B cell (primary cell): ENCODE measurements around the gene RTP4. TPM values are rescaled to one million over a fixed set of nuclear protein-coding genes. Genes with fewer than 3 reads are reported as not detected.

Experiments used
- ATAC-seq: fragments of 200-7000 bp; cut with Tn5 transposase; one replicate; pipeline ENCODE4 v1.10.0; 2021; ENCODE audit warnings: low read depth, mild to moderate bottlenecking, moderate number of reproducible peaks, moderate library complexity
- CTCF ChIA-PET: fragments of 350-600 bp; sonication (Branson Sonifier 250); formaldehyde crosslinking; loops from one replicate; lab custom pipeline; 2021; ENCODE audit warnings: antibody characterized with exemption, inconsistent platforms; lab: Charles Lee
- POLR2A ChIA-PET: fragments of 350-600 bp; sonication (Branson Sonifier 250); formaldehyde crosslinking; loops from one replicate; lab custom pipeline; 2021; ENCODE audit warnings: antibody characterized with exemption; lab: Charles Lee
- DNase-seq: peaks from one replicate; pipeline ENCODE4 v3.0.0; 2013
- H2AFZ ChIP-seq: 2 replicates; pipeline ENCODE4 v1.6.1; 2012; ENCODE audit warnings: mild to moderate bottlenecking, low read depth, low read length; ENCODE audit not compliant: insufficient read depth, poor library complexity, severe bottlenecking
- H3K27ac ChIP-seq, 2 donors: 1 replicate in 1 of 2; 2 replicates in 1 of 2; pipeline ENCODE4 v1.5.1; 2012 to 2013; ENCODE audit warnings: low read length in 2 of 2, mild to moderate bottlenecking in 2 of 2, moderate library complexity in 1 of 2
- H3K27me3 ChIP-seq, 4 experiments: fragments of 200-600 bp in 1 of 4; sonication (generic) in 1 of 4; replicated peaks in 1 of 4; 1 replicate in 2 of 4; 2 replicates in 2 of 4; pipeline versions ENCODE4 v1.6.1 to v1.7.0; 2013 to 2016; ENCODE audit warnings: low read length in 3 of 4, mild to moderate bottlenecking in 2 of 4, mixed read lengths in 1 of 4, moderate library complexity in 1 of 4; ENCODE audit not compliant: insufficient read depth in 4 of 4, control insufficient read depth in 3 of 4; ENCODE audit errors: control extremely low read depth in 1 of 4
- H3K36me3 ChIP-seq, 2 experiments: replicated peaks in 1 of 2; 1 replicate in 1 of 2; 2 replicates in 1 of 2; pipeline versions ENCODE4 v1.6.1 to v1.7.1; 2013; ENCODE audit warnings: low read length in 1 of 2; ENCODE audit not compliant: insufficient read depth in 2 of 2, control insufficient read depth in 1 of 2; ENCODE audit errors: control extremely low read depth in 1 of 2, extremely low read depth in 1 of 2
- H3K4me1 ChIP-seq, 2 donors: fragments of 200-600 bp in 1 of 2; sonication (generic) in 1 of 2; 1 replicate in 1 of 2; 2 replicates in 1 of 2; pipeline versions ENCODE4 v1.5.1 to v1.6.1; 2013 to 2017; ENCODE audit warnings: low read length in 2 of 2; ENCODE audit not compliant: control insufficient read depth in 2 of 2, insufficient read depth in 2 of 2
- H3K4me2 ChIP-seq: replicated peaks from 2 replicates; pipeline ENCODE3; 2012; ENCODE audit warnings: mild to moderate bottlenecking, low read depth, low read length; ENCODE audit not compliant: poor library complexity, severe bottlenecking
- H3K4me3 ChIP-seq, 5 experiments: fragments of 200-600 bp in 1 of 5; sonication (generic) in 1 of 5; 1 replicate in 3 of 5; 2 replicates in 2 of 5; pipeline versions ENCODE4 v1.5.1 to v1.7.0; 2011 to 2016; ENCODE audit warnings: low read length in 4 of 5, mild to moderate bottlenecking in 4 of 5, low read depth in 2 of 5, control low read depth in 1 of 5, moderate library complexity in 1 of 5; ENCODE audit not compliant: insufficient read depth in 1 of 5; ENCODE audit errors: control extremely low read depth in 1 of 5, extremely low read depth in 1 of 5
- H3K79me2 ChIP-seq: fragments of 200-600 bp; sonication (generic); one replicate; pipeline ENCODE4 v1.6.0; 2016; ENCODE audit warnings: low read length; ENCODE audit not compliant: control insufficient read depth, insufficient read depth
- H3K9ac ChIP-seq: fragments of 200-600 bp; sonication (generic); 2 replicates; pipeline ENCODE4 v1.6.1; 2017; ENCODE audit warnings: mild to moderate bottlenecking, low read length, moderate library complexity
- H3K9me3 ChIP-seq, 3 donors: one replicate each; pipeline versions ENCODE4 v1.6.1 to v1.7.1; 2013; ENCODE audit warnings: low read length in 2 of 3; ENCODE audit not compliant: control insufficient read depth in 2 of 3, insufficient read depth in 1 of 3; ENCODE audit errors: control extremely low read depth in 1 of 3
- H4K20me1 ChIP-seq: 2 replicates; pipeline ENCODE4 v1.6.0; 2012; ENCODE audit warnings: mild to moderate bottlenecking, low read length; ENCODE audit not compliant: insufficient read depth, control insufficient read depth, poor library complexity, severe bottlenecking
- H3K27ac Mint-ChIP-seq: one replicate; pipeline ENCODE4 v1.8.0; 2021; ENCODE audit warnings: mixed read lengths
- H3K27me3 Mint-ChIP-seq: one replicate; pipeline ENCODE4 v1.8.0; 2021; ENCODE audit warnings: mixed read lengths
- H3K4me1 Mint-ChIP-seq: one replicate; pipeline ENCODE4 v1.8.0; 2021; ENCODE audit warnings: mixed read lengths
- H3K4me3 Mint-ChIP-seq: one replicate; pipeline ENCODE4 v1.8.0; 2021; ENCODE audit warnings: mixed read lengths
- H3K9me3 Mint-ChIP-seq: one replicate; pipeline ENCODE4 v1.8.0; 2022; ENCODE audit warnings: mixed read lengths; ENCODE audit not compliant: insufficient read depth
- EZH2 ChIP-seq: IDR thresholded peaks from 2 replicates; pipeline ENCODE4 v1.6.1; 2012; ENCODE audit warnings: borderline replicate concordance, low read depth, mild to moderate bottlenecking, moderate library complexity, low read length; ENCODE audit not compliant: insufficient read depth, poor library complexity, severe bottlenecking
- WGBS: methylation state at CpG from one replicate; pipeline ENCODE4 v1.1.5; 2013; ENCODE audit warnings: missing lambda C conversion rate; ENCODE audit not compliant: insufficient coverage; 5-methylcytosine and 5-hydroxymethylcytosine counted together
- intact Hi-C: fragments of 100-400 bp; cut with micrococcal nuclease; formaldehyde crosslinking; loops from one replicate; pipeline ENCODE4 v1.10.0; 2022
- polyA plus RNA-seq: library from polyadenylated mRNA; depleted of rRNA; stranded (reverse); fragments of >200 nt; gene quantifications from 2 replicates; pipeline ENCODE4 v1.2.3, GENCODE V29; 2012
- total RNA-seq, 2 donors: library from RNA; stranded (reverse); fragments of 120-200 nt in 1 of 2; gene quantifications; 1 replicate in 1 of 2; 2 replicates in 1 of 2; pipeline versions ENCODE4 v1.2.3 to v1.2.4, GENCODE V29; 2013 to 2022
- TF ChIP-seq, protein P1 (sequence below): fragments of 200-600 bp; IDR thresholded peaks from one replicate; pipeline ENCODE4 v1.8.0; 2022; ENCODE audit warnings: antibody characterized with exemption, mild to moderate bottlenecking

RTP4 gene
- total and polyA plus RNA-seq, 2 donors (not counting 1 experiment from before 2014, with no cell fraction given): 1.0 to 6.7 TPM

DNA sequence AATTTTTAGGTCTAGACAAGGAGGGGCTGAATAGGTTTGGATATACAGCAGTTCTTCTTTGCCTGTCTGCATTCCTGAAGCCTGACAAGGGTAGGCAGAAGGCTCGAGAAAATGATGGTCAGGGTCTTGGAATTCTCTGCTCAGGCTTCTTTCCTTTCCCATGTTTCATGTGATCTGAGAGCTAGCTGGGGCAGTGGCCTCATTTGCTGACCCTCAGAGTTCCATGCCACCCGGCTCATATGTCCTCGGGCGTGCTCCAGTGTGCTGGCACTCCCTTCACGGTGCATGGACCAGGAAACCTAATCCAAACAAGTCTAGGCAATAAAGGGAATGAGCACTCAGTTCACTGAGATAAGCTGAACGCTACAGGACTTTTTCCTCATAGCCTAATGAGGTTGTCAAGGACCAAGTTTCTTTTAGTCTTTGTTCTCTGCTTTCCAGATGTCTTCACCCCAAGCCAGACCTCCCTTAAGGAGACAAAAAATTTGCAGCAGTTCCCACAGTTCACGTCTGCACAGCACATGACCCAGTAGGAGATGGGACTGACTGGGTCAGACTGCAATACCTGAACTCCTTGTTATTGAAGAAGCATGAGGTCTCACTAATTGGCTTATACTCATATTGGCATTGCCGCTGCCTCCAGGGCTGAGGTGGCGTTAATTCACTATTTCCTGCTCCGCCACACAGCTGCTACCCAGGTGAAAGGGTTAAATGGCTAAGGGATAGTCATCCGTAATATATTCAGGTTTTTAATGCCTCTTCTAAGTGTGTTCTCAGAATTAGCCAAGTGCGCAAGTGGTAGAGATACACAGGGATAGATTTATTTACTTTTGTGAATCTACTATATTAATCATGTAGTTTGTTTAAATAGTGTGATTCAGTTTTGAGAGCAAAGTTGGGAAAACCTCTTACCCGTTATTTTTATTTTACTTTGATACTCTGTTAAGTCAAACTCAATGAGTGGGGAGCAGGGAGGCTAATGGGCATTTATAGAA lies 15.3 kb upstream of the RTP4 start:
- H3K4me1 ChIP-seq: no peaks in the 10 kb centered on the region
- H3K27ac ChIP-seq: no peak overlapping the region
- no peak overlapping the region for H3K9ac ChIP-seq
- H4K20me1 ChIP-seq: no peaks in the 10 kb centered on the region
- 88% methylated on average over 10 of the region's 13 CpGs for WGBS
- H2AFZ ChIP-seq: no peak overlapping the region
- TF ChIP-seq, protein P1, sequence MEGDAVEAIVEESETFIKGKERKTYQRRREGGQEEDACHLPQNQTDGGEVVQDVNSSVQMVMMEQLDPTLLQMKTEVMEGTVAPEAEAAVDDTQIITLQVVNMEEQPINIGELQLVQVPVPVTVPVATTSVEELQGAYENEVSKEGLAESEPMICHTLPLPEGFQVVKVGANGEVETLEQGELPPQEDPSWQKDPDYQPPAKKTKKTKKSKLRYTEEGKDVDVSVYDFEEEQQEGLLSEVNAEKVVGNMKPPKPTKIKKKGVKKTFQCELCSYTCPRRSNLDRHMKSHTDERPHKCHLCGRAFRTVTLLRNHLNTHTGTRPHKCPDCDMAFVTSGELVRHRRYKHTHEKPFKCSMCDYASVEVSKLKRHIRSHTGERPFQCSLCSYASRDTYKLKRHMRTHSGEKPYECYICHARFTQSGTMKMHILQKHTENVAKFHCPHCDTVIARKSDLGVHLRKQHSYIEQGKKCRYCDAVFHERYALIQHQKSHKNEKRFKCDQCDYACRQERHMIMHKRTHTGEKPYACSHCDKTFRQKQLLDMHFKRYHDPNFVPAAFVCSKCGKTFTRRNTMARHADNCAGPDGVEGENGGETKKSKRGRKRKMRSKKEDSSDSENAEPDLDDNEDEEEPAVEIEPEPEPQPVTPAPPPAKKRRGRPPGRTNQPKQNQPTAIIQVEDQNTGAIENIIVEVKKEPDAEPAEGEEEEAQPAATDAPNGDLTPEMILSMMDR: no peak
- no peak for TF ChIP-seq EZH2
- no peaks in the 10 kb centered on the region for H3K36me3 ChIP-seq
- H3K27me3 ChIP-seq: peaks cover 0 to 8% (median 0%) of the 10 kb centered on the region in 4 experiments
- ChIA-PET POLR2A (no interaction called here), CTCF (no interaction called here)
- no peaks in the 10 kb centered on the region for H3K9me3 ChIP-seq
- no peak for DNase-seq
- H3K79me2 ChIP-seq: no peaks in the 10 kb centered on the region
- no peaks in the 10 kb centered on the region for H3K9me3 Mint-ChIP-seq
- H3K4me1 Mint-ChIP-seq: no peaks in the 10 kb centered on the region
- peaks cover 14% of the 10 kb centered on the region for H3K27me3 Mint-ChIP-seq
- intact Hi-C loops: no loop called here
- no peak overlapping the region for H3K4me3 Mint-ChIP-seq
- no peak overlapping the region for H3K4me3 ChIP-seq
- no peak overlapping the region for H3K27ac Mint-ChIP-seq
- ATAC-seq: no peak
- H3K4me2 ChIP-seq: no peak overlapping the region

DNA sequence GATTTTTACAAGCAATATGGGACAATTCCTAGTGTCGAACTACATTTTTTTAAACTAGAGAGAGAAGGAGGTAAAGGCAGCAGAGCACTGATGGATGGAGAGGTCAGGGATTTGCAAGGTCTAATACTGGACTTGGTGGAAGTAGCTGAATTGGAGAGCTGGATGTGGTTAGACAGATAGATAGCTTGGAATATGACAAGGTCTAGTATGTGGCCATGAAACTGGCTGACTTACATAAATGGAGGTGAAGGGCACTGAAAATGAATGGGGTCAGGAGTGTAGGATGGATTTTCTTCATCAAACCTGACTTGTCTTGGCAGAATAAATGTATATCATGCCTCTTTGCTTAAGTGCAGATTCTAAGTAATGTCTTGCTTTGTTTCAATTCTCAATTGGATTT lies 10.1 kb upstream of the RTP4 start:
- no peaks in the 10 kb centered on the region for H4K20me1 ChIP-seq
- no peaks in the 10 kb centered on the region for H3K79me2 ChIP-seq
- Mint-ChIP-seq H3K27me3 (peaks cover 8% of the 10 kb centered on the region), H3K4me3 (no peak overlapping the region), H3K9me3 (no peaks in the 10 kb centered on the region), H3K27ac (no peak overlapping the region), H3K4me1 (no peaks in the 10 kb centered on the region)
- H3K4me3 ChIP-seq: no peak overlapping the region
- WGBS: 100% methylated on average over 1 of the region's 1 CpG
- H3K27ac ChIP-seq: no peak overlapping the region
- H3K36me3 ChIP-seq: no peaks in the 10 kb centered on the region
- H3K9ac ChIP-seq: no peak overlapping the region
- ChIA-PET CTCF (interaction anchor here (1.0 kb wide), 1 partner anchor 322 kb away, joined by 3 read pairs; no protein-coding TSS in a partner anchor), POLR2A (no interaction called here)
- intact Hi-C loops: no loop called here
- no peak overlapping the region for H2AFZ ChIP-seq
- peaks cover 0 to 4% of the 10 kb centered on the region in 2 donors for H3K4me1 ChIP-seq
- H3K27me3 ChIP-seq: no peaks in the 10 kb centered on the region
- no peaks in the 10 kb centered on the region for H3K9me3 ChIP-seq
- ATAC-seq: no peak
- no peak overlapping the region for H3K4me2 ChIP-seq
- DNase-seq: no peak
- TF ChIP-seq, protein P1: no peak
- TF ChIP-seq EZH2: no peak
